Measurements from ENCODE around the gene SPAG6. TPM values are rescaled to one million over a fixed set of nuclear protein-coding genes. Genes with fewer than 3 reads are reported as not detected.

Gene SPAG6
- total and polyA plus RNA-seq, 9 of the 15 experiments (the other 6 are each of a cell fraction or from before 2014, with no cell fraction given): 3.5 to 23.1 (median 11.8) TPM

DNA sequence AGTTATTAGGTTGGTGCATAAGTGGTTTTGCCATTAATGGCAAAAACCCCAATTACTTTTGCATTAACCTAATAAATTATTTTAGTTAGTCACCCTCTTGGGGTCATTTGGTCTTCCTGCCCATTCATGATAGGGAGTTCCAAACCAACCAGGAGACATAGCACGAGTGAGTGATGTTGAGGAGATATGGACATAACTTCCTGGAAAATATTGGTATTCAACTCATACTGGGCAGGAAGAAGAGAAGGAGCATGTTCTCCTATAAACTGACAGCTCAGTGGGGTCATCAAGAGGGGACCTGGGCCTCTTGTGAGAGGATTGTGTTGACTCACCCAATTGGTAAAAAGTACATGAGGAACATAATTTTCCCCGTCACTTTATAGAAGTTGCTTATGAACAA, 23.7 kb downstream of the SPAG6 start (continued):
- TF ChIP-seq, protein P1, sequence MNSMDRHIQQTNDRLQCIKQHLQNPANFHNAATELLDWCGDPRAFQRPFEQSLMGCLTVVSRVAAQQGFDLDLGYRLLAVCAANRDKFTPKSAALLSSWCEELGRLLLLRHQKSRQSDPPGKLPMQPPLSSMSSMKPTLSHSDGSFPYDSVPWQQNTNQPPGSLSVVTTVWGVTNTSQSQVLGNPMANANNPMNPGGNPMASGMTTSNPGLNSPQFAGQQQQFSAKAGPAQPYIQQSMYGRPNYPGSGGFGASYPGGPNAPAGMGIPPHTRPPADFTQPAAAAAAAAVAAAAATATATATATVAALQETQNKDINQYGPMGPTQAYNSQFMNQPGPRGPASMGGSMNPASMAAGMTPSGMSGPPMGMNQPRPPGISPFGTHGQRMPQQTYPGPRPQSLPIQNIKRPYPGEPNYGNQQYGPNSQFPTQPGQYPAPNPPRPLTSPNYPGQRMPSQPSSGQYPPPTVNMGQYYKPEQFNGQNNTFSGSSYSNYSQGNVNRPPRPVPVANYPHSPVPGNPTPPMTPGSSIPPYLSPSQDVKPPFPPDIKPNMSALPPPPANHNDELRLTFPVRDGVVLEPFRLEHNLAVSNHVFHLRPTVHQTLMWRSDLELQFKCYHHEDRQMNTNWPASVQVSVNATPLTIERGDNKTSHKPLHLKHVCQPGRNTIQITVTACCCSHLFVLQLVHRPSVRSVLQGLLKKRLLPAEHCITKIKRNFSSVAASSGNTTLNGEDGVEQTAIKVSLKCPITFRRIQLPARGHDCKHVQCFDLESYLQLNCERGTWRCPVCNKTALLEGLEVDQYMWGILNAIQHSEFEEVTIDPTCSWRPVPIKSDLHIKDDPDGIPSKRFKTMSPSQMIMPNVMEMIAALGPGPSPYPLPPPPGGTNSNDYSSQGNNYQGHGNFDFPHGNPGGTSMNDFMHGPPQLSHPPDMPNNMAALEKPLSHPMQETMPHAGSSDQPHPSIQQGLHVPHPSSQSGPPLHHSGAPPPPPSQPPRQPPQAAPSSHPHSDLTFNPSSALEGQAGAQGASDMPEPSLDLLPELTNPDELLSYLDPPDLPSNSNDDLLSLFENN (IDR thresholded peaks at IDR 0.05; ENCODE audit: low read depth in 2 of 2, low read length in 2 of 2): no peak
- TF ChIP-seq, protein P2, sequence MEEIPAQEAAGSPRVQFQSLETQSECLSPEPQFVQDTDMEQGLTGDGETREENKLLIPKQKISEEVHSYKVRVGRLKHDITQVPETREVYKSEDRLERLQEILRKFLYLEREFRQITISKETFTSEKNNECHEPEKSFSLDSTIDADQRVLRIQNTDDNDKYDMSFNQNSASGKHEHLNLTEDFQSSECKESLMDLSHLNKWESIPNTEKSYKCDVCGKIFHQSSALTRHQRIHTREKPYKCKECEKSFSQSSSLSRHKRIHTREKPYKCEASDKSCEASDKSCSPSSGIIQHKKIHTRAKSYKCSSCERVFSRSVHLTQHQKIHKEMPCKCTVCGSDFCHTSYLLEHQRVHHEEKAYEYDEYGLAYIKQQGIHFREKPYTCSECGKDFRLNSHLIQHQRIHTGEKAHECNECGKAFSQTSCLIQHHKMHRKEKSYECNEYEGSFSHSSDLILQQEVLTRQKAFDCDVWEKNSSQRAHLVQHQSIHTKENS (CRISPR knock-in tag; IDR thresholded peaks at IDR 0.05): no peak
- no peak for TF ChIP-seq SETDB1 (IDR thresholded peaks at IDR 0.05; ENCODE audit: low read length)
- no peak for TF ChIP-seq TSC22D4 (tag; IDR thresholded peaks at IDR 0.05)
- TF ChIP-seq BHLHE40 (IDR thresholded peaks at IDR 0.05; ENCODE audit: low read length): peak; percentile 7; the same call in 1 of the 2 replicates
- no peak for TF ChIP-seq DNMT1 (IDR thresholded peaks at IDR 0.05)
- TF ChIP-seq NR2C2 (CRISPR knock-in tag; IDR thresholded peaks at IDR 0.05): no peak
- TF ChIP-seq NR2C2 (tag; IDR thresholded peaks at IDR 0.05): peak; percentile 51; the same call in 1 of the 2 replicates
- TF ChIP-seq, protein P3, sequence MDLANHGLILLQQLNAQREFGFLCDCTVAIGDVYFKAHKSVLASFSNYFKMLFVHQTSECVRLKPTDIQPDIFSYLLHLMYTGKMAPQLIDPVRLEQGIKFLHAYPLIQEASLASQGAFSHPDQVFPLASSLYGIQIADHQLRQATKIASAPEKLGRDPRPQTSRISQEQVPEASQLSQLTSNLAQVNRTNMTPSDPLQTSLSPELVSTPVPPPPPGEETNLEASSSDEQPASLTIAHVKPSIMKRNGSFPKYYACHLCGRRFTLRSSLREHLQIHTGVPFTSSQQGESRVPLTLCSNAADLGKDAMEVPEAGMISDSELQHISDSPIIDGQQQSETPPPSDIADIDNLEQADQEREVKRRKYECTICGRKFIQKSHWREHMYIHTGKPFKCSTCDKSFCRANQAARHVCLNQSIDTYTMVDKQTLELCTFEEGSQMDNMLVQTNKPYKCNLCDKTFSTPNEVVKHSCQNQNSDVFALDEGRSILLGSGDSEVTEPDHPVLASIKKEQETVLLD (IDR thresholded peaks at IDR 0.05): no peak
- no peak for TF ChIP-seq ZNF184 (CRISPR knock-in tag; IDR thresholded peaks at IDR 0.05)
- TF ChIP-seq, protein P4, sequence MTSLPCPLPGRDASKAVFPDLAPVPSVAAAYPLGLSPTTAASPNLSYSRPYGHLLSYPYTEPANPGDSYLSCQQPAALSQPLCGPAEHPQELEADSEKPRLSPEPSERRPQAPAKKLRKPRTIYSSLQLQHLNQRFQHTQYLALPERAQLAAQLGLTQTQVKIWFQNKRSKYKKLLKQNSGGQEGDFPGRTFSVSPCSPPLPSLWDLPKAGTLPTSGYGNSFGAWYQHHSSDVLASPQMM (CRISPR knock-in tag; IDR thresholded peaks at IDR 0.05): no peak
- no peak for TF ChIP-seq ZNF444 (CRISPR knock-in tag; IDR thresholded peaks at IDR 0.05)
- no peak for TF ChIP-seq ZNF124 (CRISPR knock-in tag; IDR thresholded peaks at IDR 0.05)
